SK-N-SH (cell line): ENCODE results near the gene SNX32. TPM values are rescaled to one million over a fixed set of nuclear protein-coding genes. Genes with fewer than 3 reads are reported as not detected.
A peak's percentile ranks its signal among the peaks of the same experiment; 100 is the strongest.
"Not testable (repeated sequence)": the region's sequence is repeated elsewhere in the genome, so short reads cannot be mapped to it uniquely, and the experiment has no call there.

ENCODE experiments used
- CTCF ChIA-PET: fragments of 300-600, 350-600 bp; formaldehyde crosslinking; extraction: SDS; loops from one replicate; lab custom pipeline; 2021; lab: Yijun Ruan, JAX
- POLR2A ChIA-PET: fragments of 350-600 bp; sonication (Branson Sonifier 250); formaldehyde crosslinking; extraction: SDS; loops from one replicate; lab custom pipeline; 2020; ENCODE audit warnings: antibody characterized with exemption, inconsistent platforms; lab: Yijun Ruan, JAX
- DNase-seq: peaks from one replicate; pipeline ENCODE4 v3.0.0; 2012
- H2AFZ ChIP-seq: fragments of 200-600 bp; sonication (generic); 2 replicates; pipeline ENCODE4 v1.8.1; 2016; ENCODE audit warnings: antibody characterized with exemption, mild to moderate bottlenecking, low read depth
- H3F3A ChIP-seq: fragments of 200-600 bp; sonication (generic); replicated peaks from 2 replicates; pipeline ENCODE3; 2016; ENCODE audit warnings: antibody characterized with exemption, mild to moderate bottlenecking; ENCODE audit not compliant: insufficient read depth
- H3K27ac ChIP-seq, 2 experiments: fragments of 200-500 bp in 1 of 2; fragments of 200-600 bp in 1 of 2; sonication (Bioruptor generic) in 1 of 2; sonication (generic), shearing (Covaris generic) in 1 of 2; 2 replicates each; pipeline versions ENCODE4 v1.5.1 to v1.6.1; 2014 to 2016; ENCODE audit warnings: low read depth in 2 of 2, inconsistent platforms in 1 of 2, low read length in 1 of 2, mild to moderate bottlenecking in 1 of 2, mixed read lengths in 1 of 2
- H3K27me3 ChIP-seq: fragments of 200-600 bp; sonication (generic), shearing (Covaris generic); 2 replicates; pipeline ENCODE4 v1.6.1; 2016; ENCODE audit warnings: mixed run types; ENCODE audit not compliant: insufficient read depth
- H3K36me3 ChIP-seq, 2 experiments: fragments of 200-500 bp in 1 of 2; fragments of 200-600 bp in 1 of 2; sonication (Bioruptor generic) in 1 of 2; sonication (generic) in 1 of 2; replicated peaks in 1 of 2; 2 replicates each; pipeline versions ENCODE3 to v1.5.1; 2014 to 2016; ENCODE audit warnings: low read length in 1 of 2, mild to moderate bottlenecking in 1 of 2; ENCODE audit not compliant: insufficient read depth in 2 of 2, control insufficient read depth in 1 of 2
- H3K4me1 ChIP-seq, 2 experiments: fragments of 200-500 bp in 1 of 2; fragments of 200-600 bp in 1 of 2; sonication (Bioruptor generic) in 1 of 2; sonication (generic), shearing (Covaris generic) in 1 of 2; 2 replicates each; pipeline versions ENCODE4 v1.5.1 to v1.6.1; 2014 to 2016; ENCODE audit warnings: low read depth in 1 of 2, low read length in 1 of 2, mixed run types in 1 of 2; ENCODE audit not compliant: insufficient read depth in 2 of 2, control insufficient read depth in 1 of 2
- H3K4me2 ChIP-seq: fragments of 200-600 bp; sonication (generic), shearing (Covaris generic); 2 replicates; pipeline ENCODE4 v1.6.1; 2017; ENCODE audit warnings: mixed run types
- H3K4me3 ChIP-seq, 2 experiments: fragments of 200-500 bp in 1 of 2; fragments of 200-600 bp in 1 of 2; sonication (Bioruptor generic) in 1 of 2; sonication (generic), shearing (Covaris generic) in 1 of 2; 2 replicates each; pipeline versions ENCODE4 v1.5.1 to v1.8.1; 2014 to 2016; ENCODE audit warnings: low read depth in 2 of 2, inconsistent platforms in 1 of 2, low read length in 1 of 2, mild to moderate bottlenecking in 1 of 2, mixed read lengths in 1 of 2, moderate library complexity in 1 of 2
- H3K79me2 ChIP-seq: fragments of 200-600 bp; sonication (generic); 2 replicates; pipeline ENCODE4 v1.8.1; 2017; ENCODE audit warnings: mild to moderate bottlenecking; ENCODE audit not compliant: insufficient read depth
- H3K9ac ChIP-seq: fragments of 200-600 bp; sonication (generic); 2 replicates; pipeline ENCODE4 v1.6.1; 2017; ENCODE audit warnings: mixed run types
- H3K9me2 ChIP-seq: fragments of 200-600 bp; sonication (generic); 2 replicates; pipeline ENCODE4 v1.6.1; 2017; ENCODE audit warnings: mixed run types
- H3K9me3 ChIP-seq: fragments of 200-600 bp; sonication (generic); 2 replicates; pipeline ENCODE4 v1.6.1; 2017; ENCODE audit warnings: mixed run types, mild to moderate bottlenecking, moderate library complexity
- H4K20me1 ChIP-seq: fragments of 200-600 bp; sonication (generic); 2 replicates; pipeline ENCODE4 v1.6.1; 2017; ENCODE audit warnings: mild to moderate bottlenecking, mixed run types; ENCODE audit not compliant: insufficient read depth
- EZH2phosphoT487 ChIP-seq: fragments of 200-600 bp; sonication (generic); IDR thresholded peaks from 2 replicates; pipeline ENCODE4 v1.6.1; 2017; ENCODE audit warnings: low read depth, mixed run types, mild to moderate bottlenecking, antibody characterized with exemption, moderate library complexity, borderline replicate concordance
- FOSL2 ChIP-seq: IDR thresholded peaks from 2 replicates; pipeline ENCODE4 v1.4.0; 2012; ENCODE audit warnings: low read depth, mild to moderate bottlenecking, moderate library complexity, borderline replicate concordance
- NFIC ChIP-seq: IDR thresholded peaks from 2 replicates; pipeline ENCODE4 v1.4.0; 2012; ENCODE audit warnings: borderline replicate concordance
- NRF1 ChIP-seq: IDR thresholded peaks from 2 replicates; pipeline ENCODE4 v1.6.1; 2012; ENCODE audit warnings: low read depth, mild to moderate bottlenecking, low read length
- POLR2AphosphoS5 ChIP-seq: IDR thresholded peaks from 2 replicates; pipeline ENCODE4 v1.6.1; 2012; ENCODE audit warnings: low read depth, low read length
- RXRA ChIP-seq: IDR thresholded peaks from 2 replicates; pipeline ENCODE4 v1.4.0; 2012; ENCODE audit warnings: low read depth, mild to moderate bottlenecking, borderline replicate concordance
- SIN3A ChIP-seq: IDR thresholded peaks from 2 replicates; pipeline ENCODE4 v1.6.1; 2012; ENCODE audit warnings: low read depth, mild to moderate bottlenecking, low read length, moderate library complexity, borderline replicate concordance
- SMC3 ChIP-seq: IDR thresholded peaks from 2 replicates; pipeline ENCODE4 v1.6.1; 2012; ENCODE audit warnings: low read depth, low read length, improper control_type of control experiment
- TCF12 ChIP-seq: IDR thresholded peaks from 2 replicates; pipeline ENCODE4 v1.4.0; 2012
- TEAD4 ChIP-seq: IDR thresholded peaks from 2 replicates; pipeline ENCODE4 v1.4.0; 2012; ENCODE audit warnings: mild to moderate bottlenecking, borderline replicate concordance; ENCODE audit not compliant: insufficient read depth
- WGBS: methylation state at CpG from one replicate; pipeline ENCODE4 v1.1.6; 2017; ENCODE audit warnings: low lambda C conversion rate; 5-methylcytosine and 5-hydroxymethylcytosine counted together
- polyA plus RNA-seq, 3 experiments: library from polyadenylated mRNA; depleted of rRNA; stranded (reverse); fragments of >200 nt; gene quantifications; 2 replicates each; pipeline ENCODE4 v1.2.3, GENCODE V29; 2012
- TF ChIP-seq, protein P1 (sequence below): IDR thresholded peaks from 2 replicates; pipeline ENCODE4 v1.4.0; 2012; ENCODE audit warnings: low read depth
- TF ChIP-seq, protein P2 (sequence below): fragments of 150-350 bp; IDR thresholded peaks from 2 replicates; pipeline ENCODE4 v1.6.1; 2017; ENCODE audit warnings: antibody characterized with exemption, low read length, low read depth, borderline replicate concordance
- TF ChIP-seq, protein P3 (sequence below): IDR thresholded peaks from 2 replicates; pipeline ENCODE4 v1.4.0; 2012; ENCODE audit warnings: low read depth, borderline replicate concordance

SNX32 gene
- polyA plus RNA-seq, 1 of the 3 experiments (the other 2 are of a cell fraction) = 1.0 TPM

DNA sequence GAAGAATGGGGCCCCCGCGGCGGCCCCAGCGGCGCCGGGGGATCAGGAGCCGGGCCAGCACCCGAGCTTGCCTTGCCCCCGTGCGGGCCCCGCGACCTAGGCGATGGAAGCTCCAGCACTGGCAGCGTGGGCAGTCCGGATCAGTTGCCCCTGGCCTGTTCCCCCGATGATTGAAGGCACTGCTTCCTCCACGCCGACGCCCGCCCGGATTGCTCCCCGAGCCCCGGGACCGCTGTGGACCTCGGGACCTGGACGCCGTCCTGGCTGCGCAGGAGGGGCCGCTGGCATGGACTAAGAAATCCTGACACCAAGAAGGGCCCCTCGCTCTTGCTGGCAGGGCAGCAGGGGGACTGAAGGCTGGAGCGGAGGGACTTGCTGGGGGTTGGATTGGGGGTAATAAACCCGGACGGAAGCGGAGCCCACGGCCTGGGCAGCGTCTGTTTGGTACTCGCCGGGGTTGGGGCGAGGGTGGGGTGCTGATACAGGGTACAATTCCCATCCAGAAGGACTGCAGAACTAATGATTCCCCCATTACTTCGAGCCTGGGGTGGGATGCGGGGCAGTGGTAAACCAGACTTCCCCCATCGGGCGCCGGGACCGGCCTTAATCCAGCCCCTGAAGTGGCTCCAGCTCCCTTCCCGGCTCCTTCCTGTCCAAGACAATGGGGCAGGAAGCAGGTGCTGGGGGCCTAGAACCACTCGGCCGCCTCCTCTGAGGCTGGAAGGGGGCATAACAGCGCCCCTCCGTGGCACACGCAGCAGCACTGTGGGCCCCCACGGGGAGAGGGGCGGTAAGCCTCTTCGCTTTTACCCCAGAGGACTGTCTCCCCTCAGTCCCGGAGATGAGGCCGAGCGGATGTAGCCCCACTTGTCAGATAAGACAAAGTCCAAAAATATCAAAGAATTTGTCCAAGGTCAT lies 57.7 kb downstream of the SNX32 start (continued):
- TF ChIP-seq TEAD4 (0 out of 2 replicates have a peak, but pooled peaks have one; percentile 8), NFIC (no peak), RXRA (no peak), FOSL2 (no peak), NRF1 (no peak), EZH2phosphoT487 (no peak), POLR2AphosphoS5 (peak; percentile 29; the same call in 1 of the 2 replicates), SMC3 (no peak), SIN3A (no peak), TCF12 (no peak)
- TF ChIP-seq, protein P1, sequence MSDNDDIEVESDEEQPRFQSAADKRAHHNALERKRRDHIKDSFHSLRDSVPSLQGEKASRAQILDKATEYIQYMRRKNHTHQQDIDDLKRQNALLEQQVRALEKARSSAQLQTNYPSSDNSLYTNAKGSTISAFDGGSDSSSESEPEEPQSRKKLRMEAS = no peak
- TF ChIP-seq, protein P2, sequence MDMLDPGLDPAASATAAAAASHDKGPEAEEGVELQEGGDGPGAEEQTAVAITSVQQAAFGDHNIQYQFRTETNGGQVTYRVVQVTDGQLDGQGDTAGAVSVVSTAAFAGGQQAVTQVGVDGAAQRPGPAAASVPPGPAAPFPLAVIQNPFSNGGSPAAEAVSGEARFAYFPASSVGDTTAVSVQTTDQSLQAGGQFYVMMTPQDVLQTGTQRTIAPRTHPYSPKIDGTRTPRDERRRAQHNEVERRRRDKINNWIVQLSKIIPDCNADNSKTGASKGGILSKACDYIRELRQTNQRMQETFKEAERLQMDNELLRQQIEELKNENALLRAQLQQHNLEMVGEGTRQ = no peak

DNA sequence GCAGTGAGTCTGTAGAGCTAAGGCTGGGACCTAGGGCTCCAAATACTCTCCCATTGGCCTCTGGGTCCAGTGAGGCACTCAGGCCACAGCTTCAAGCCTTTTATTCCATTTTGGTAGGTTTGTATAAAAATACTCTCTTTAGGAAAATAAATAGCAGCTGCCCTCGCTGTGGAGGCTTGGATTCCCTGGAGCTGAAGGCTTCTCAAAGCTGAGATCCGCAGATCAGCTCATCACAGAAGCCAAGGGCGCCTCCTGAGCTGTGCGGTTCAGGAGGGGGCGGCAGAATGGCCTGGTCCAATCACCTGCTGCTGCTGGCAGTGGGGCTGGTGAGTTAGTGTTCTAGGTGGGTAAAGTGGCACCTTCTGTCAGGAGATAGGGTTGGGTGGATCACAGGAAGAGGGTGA lies 58.4 kb downstream of the SNX32 start:
- CTCF ChIA-PET = interaction anchor here (0.6 to 15.2 kb wide), 7 partner anchors 19 to 450 kb away, joined by 3 to 374 read pairs (median 4); partner anchors contain the start of genes CFL1, EFEMP2 and MUS81
- Histone ChIP-seq H3K36me3 (peaks cover 0 to 37% of the 10 kb centered on the region in 2 experiments), H3K4me1 (peaks cover 46 to 52% of the 10 kb centered on the region in 2 experiments), H3K4me2 (peak overlapping the region; percentile 98), H3K27ac (peak overlapping the region in 1 of 2 experiments; percentile 94; a peak in 3 of 4 replicates), H3K4me3 (peak overlapping the region; percentile 65 to 70), H3K79me2 (peaks cover 68% of the 10 kb centered on the region), H3F3A (peaks cover 95% of the 10 kb centered on the region), H3K9ac (peak overlapping the region; percentile 76; the same call in 1 of the 2 replicates), H4K20me1 (peaks cover 63% of the 10 kb centered on the region)
- H2AFZ ChIP-seq, DNase-seq, H3K9me2 ChIP-seq, H3K9me3 ChIP-seq, POLR2A ChIA-PET, H3K27me3 ChIP-seq: not testable (repeated sequence)
- 93% methylated on average over 5 of the region's 5 CpGs for WGBS
- TF ChIP-seq, protein P3, sequence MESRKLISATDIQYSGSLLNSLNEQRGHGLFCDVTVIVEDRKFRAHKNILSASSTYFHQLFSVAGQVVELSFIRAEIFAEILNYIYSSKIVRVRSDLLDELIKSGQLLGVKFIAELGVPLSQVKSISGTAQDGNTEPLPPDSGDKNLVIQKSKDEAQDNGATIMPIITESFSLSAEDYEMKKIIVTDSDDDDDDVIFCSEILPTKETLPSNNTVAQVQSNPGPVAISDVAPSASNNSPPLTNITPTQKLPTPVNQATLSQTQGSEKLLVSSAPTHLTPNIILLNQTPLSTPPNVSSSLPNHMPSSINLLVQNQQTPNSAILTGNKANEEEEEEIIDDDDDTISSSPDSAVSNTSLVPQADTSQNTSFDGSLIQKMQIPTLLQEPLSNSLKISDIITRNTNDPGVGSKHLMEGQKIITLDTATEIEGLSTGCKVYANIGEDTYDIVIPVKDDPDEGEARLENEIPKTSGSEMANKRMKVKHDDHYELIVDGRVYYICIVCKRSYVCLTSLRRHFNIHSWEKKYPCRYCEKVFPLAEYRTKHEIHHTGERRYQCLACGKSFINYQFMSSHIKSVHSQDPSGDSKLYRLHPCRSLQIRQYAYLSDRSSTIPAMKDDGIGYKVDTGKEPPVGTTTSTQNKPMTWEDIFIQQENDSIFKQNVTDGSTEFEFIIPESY = 0 out of 2 replicates have a peak, but pooled peaks have one; percentile 7
